ENCODE results near the gene MOXD1. TPM values are rescaled to one million over a fixed set of nuclear protein-coding genes. Genes with fewer than 3 reads are reported as not detected.

The MOXD1 gene
- total RNA-seq, 1 experiment from 2014 or later: 5.0 TPM

- BruUV-seq (replicated peaks): no TSS peak
- POLR2A ChIA-PET (ENCODE audit: unreplicated experiment): no interaction called here
- no peaks in the 10 kb centered on the region for H4K20me1 ChIP-seq (ENCODE audit: low read length)
- no peak overlapping the region for H3K27ac ChIP-seq (ENCODE audit: low read length)
- no peak overlapping the region for H2AFZ ChIP-seq (ENCODE audit: low read length)
- no peaks in the 10 kb centered on the region for H3K4me1 ChIP-seq (ENCODE audit: insufficient read depth, low read length)
- intact Hi-C loops (cut with micrococcal nuclease): no loop called here
- H3F3A ChIP-seq (ENCODE audit: low read length, unreplicated experiment): no peaks in the 10 kb centered on the region
- CTCF ChIA-PET: no interaction called here
- ATAC-seq (no peak), DNase-seq (no peak)
- no peaks in the 10 kb centered on the region for H3K27me3 ChIP-seq (ENCODE audit: low read length)
- no peaks in the 10 kb centered on the region for H3K9me3 ChIP-seq (ENCODE audit: low read length)
- no peak overlapping the region for H3K4me3 ChIP-seq (ENCODE audit: low read length)
- TF ChIP-seq CTCF (conservative IDR thresholded peaks at IDR 0.05; ENCODE audit: low read depth, low read length): no peak
- no peak for TF ChIP-seq EZH2 (IDR thresholded peaks at IDR 0.05; ENCODE audit: low read length, unreplicated experiment)
- no peak for TF ChIP-seq EZH2phosphoT487 (IDR thresholded peaks at IDR 0.05; ENCODE audit: borderline replicate concordance, low read length)
- H3K9ac ChIP-seq (ENCODE audit: low read length): no peak overlapping the region
- no peaks in the 10 kb centered on the region for H3K9me2 ChIP-seq (replicated peaks; ENCODE audit: low read length)
- no peak overlapping the region for H3K4me2 ChIP-seq (ENCODE audit: low read length)
- H3K36me3 ChIP-seq (ENCODE audit: low read depth, low read length): no peaks in the 10 kb centered on the region
- H3K79me2 ChIP-seq (ENCODE audit: low read length): no peaks in the 10 kb centered on the region
Observed at GRCh38 chr6:132265451-132266097, 135.7 kb downstream of the MOXD1 start.

- ChIA-PET POLR2A (ENCODE audit: unreplicated experiment) (no interaction called here), CTCF (no interaction called here)
- Histone ChIP-seq H3K9me3 (ENCODE audit: low read length) (no peaks in the 10 kb centered on the region), H3K9ac (ENCODE audit: low read length) (no peak overlapping the region), H3F3A (ENCODE audit: low read length, unreplicated experiment) (no peaks in the 10 kb centered on the region), H3K79me2 (ENCODE audit: low read length) (no peaks in the 10 kb centered on the region), H3K9me2 (replicated peaks; ENCODE audit: low read length) (no peaks in the 10 kb centered on the region), H3K4me2 (ENCODE audit: low read length) (no peak overlapping the region), H3K27ac (ENCODE audit: low read length) (no peak overlapping the region), H4K20me1 (ENCODE audit: low read length) (no peaks in the 10 kb centered on the region), H3K27me3 (ENCODE audit: low read length) (no peaks in the 10 kb centered on the region), H2AFZ (ENCODE audit: low read length) (no peak overlapping the region), H3K4me3 (ENCODE audit: low read length) (no peak overlapping the region), H3K36me3 (ENCODE audit: low read depth, low read length) (no peaks in the 10 kb centered on the region), H3K4me1 (ENCODE audit: insufficient read depth, low read length) (no peaks in the 10 kb centered on the region)
- no peak for DNase-seq
- ATAC-seq: no peak
- TF ChIP-seq EZH2 (IDR thresholded peaks at IDR 0.05; ENCODE audit: low read length, unreplicated experiment): no peak
- no peak for TF ChIP-seq CTCF (conservative IDR thresholded peaks at IDR 0.05; ENCODE audit: low read depth, low read length)
- no peak for TF ChIP-seq EZH2phosphoT487 (IDR thresholded peaks at IDR 0.05; ENCODE audit: borderline replicate concordance, low read length)
- BruUV-seq (replicated peaks): no TSS peak
- intact Hi-C loops (cut with micrococcal nuclease): no loop called here
Observed at GRCh38 chr6:132264021-132264500, 137.2 kb downstream of the MOXD1 start.

- intact Hi-C loops (cut with micrococcal nuclease): no loop called here
- DNase-seq (no peak), ATAC-seq (no peak)
- no peaks in the 10 kb centered on the region for H3K9me3 ChIP-seq (ENCODE audit: low read length)
- POLR2A ChIA-PET (ENCODE audit: unreplicated experiment): no interaction called here
- H3K4me1 ChIP-seq (ENCODE audit: insufficient read depth, low read length): no peaks in the 10 kb centered on the region
- no peaks in the 10 kb centered on the region for H4K20me1 ChIP-seq (ENCODE audit: low read length)
- no peaks in the 10 kb centered on the region for H3K27me3 ChIP-seq (ENCODE audit: low read length)
- no peak overlapping the region for H2AFZ ChIP-seq (ENCODE audit: low read length)
- BruUV-seq (replicated peaks): no TSS peak
- TF ChIP-seq EZH2 (IDR thresholded peaks at IDR 0.05; ENCODE audit: low read length, unreplicated experiment) (no peak), CTCF (conservative IDR thresholded peaks at IDR 0.05; ENCODE audit: low read depth, low read length) (no peak), EZH2phosphoT487 (IDR thresholded peaks at IDR 0.05; ENCODE audit: borderline replicate concordance, low read length) (no peak)
- H3K9ac ChIP-seq (ENCODE audit: low read length): no peak overlapping the region
- no peak overlapping the region for H3K4me3 ChIP-seq (ENCODE audit: low read length)
- no peaks in the 10 kb centered on the region for H3K9me2 ChIP-seq (replicated peaks; ENCODE audit: low read length)
- CTCF ChIA-PET: interaction anchor here (0.7 kb wide), 1 partner anchor 52 kb away, joined by 3 read pairs; no protein-coding TSS in a partner anchor
- no peak overlapping the region for H3K27ac ChIP-seq (ENCODE audit: low read length)
- no peaks in the 10 kb centered on the region for H3F3A ChIP-seq (ENCODE audit: low read length, unreplicated experiment)
- no peak overlapping the region for H3K4me2 ChIP-seq (ENCODE audit: low read length)
- no peaks in the 10 kb centered on the region for H3K79me2 ChIP-seq (ENCODE audit: low read length)
- H3K36me3 ChIP-seq (ENCODE audit: low read depth, low read length): no peaks in the 10 kb centered on the region
Observed at GRCh38 chr6:132261354-132261753, 139.9 kb downstream of the MOXD1 start.

All from PC-3 (cell line).